HG02885 (cell line): ENCODE measurements around the gene DNAH14.
"Not testable (repeated sequence)": the region's sequence is repeated elsewhere in the genome, so short reads cannot be mapped to it uniquely, and the experiment has no call there.

Experiments
- ATAC-seq: cut with Tn5 transposase; IDR thresholded peaks from one replicate; pipeline ENCODE4 v1.9.1; 2021; ENCODE audit warnings: mild to moderate bottlenecking; ENCODE audit not compliant: unreplicated experiment, poor library complexity

Gene DNAH14

DNA sequence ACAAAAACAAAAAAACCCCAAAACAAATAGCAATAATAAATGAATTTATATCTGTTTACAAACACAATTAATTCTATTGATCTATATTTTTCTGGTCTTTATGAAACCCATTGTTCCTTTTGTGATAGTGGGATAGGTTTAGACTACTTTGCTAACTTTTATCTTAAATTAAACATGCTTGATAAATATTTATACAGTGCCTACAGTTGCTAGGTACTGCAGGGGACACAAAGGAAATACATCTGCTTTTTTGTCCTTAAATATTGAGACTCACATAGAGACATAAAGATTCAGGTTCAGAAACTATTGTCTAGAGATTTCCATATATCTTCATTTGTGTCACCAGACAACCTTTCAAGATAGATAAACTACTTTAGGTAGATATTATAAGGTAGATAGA lies 8.5 kb upstream of the DNAH14 start:
- ATAC-seq, result no peak

DNA sequence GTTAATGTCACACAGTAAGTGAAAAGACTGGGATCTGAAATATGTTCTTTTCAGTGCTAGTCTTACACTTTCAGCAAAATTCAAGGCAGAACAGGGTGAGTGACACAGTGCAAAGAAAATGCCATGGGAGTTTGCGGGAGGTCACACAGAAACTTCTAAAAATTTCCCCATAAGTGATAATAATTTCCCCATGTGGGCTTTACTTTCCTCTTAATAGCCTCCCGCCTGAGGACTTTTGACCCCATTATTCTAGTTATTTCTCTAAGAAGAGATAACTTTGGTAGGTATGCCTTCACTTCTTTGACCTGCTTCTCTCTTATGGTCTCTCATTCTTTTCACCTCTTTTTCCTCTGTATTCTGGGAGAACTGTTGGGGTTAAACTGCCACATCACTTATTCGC lies 8.1 kb upstream of the DNAH14 start:
- ATAC-seq, result no peak

DNA sequence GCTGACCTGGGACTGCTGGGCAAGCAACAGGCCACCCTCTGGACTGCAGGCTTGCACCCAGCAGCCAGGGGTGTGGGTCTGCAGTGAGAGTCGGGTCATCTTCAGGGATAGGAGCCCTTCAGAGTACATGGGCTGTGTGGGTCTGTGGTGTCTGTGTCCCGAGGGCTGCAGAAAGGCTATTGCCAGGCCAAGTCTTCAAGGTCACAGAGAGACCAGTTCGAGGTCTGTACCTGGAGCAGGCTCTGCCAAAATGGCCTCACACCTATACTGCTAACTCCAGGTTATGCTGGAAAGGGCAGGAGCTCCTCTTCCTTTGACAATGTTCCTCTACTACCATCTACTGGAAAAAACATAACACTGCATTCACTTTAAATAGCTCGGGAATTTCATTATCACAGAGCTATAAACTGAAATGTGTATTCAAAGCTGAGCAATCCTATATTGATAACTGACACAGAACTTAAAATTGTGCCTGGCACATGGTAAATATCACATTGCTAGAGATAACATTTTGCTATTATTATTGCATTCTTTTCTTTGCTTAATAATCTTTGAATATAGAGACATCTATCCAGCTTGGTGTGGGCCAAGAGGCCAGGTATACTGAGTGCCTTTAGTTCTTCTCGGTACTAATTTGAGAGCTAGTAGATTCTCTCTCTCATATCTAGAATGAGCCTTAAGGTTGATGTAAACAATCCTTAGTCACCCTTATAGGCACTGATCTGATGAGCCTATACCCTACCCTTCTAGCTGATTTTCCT lies 6.9 kb upstream of the DNAH14 start:
- ATAC-seq, result peak; percentile 73

GRCh38 chr1:224923726-224924125 lies 5.7 kb upstream of the DNAH14 start:
- ATAC-seq, result no peak

DNA sequence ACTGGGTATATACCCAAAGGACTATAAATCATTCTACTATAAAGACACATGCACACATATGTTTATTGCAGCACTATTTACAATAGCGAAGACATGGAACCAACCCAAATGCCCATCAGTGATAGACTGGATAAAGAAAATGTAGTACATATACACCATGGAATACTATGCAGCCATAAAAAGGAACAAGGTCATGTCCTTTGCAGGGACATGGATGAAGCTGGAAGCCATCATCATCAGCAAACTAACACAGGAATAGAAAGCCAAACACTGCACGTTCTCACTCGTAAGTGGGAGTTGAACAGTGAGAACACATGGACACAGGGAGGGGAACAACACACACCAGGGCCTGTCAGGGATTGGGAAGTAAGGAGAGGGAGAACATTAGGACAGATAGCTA lies 1.8 kb upstream of the DNAH14 start:
- ATAC-seq, result not testable (repeated sequence)

DNA sequence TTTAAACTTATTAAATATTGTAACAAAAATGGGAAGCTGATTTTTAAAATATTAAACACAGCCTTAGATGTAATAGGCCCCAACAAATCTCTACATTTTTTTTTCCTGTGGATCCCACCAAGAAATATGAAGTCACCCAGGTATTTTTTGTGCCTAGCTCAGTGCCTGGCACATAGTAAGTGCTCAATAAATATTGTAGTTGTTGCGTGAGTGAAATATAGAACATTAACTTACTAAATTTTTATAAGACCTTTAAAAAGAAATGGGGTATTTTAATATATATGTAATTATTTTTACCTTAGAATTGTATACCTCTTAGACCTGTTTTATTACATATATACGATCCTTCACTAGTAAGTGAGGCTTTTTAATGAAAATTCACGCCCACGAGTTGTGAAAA lies 569 bp upstream of the DNAH14 start:
- no peak for ATAC-seq

DNA sequence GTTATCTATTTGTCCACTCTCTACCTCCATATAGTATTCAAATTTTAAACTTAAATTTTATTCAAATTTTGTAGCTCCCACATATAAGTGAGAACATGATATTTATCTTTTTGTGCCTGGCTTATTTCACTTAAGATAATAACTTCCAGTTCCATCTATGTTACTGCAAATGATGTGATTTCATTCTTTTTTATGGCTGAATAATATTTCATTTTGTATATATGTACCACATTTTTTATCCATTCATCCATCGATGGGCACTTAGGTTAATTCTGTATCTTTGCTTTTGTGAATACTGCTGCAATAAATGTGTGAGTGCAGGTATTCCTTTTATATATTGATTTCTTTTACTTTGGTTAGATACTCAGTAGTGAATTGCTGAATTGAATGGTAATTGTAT lies 2.1 kb downstream of the DNAH14 start:
- no peak for ATAC-seq

DNA sequence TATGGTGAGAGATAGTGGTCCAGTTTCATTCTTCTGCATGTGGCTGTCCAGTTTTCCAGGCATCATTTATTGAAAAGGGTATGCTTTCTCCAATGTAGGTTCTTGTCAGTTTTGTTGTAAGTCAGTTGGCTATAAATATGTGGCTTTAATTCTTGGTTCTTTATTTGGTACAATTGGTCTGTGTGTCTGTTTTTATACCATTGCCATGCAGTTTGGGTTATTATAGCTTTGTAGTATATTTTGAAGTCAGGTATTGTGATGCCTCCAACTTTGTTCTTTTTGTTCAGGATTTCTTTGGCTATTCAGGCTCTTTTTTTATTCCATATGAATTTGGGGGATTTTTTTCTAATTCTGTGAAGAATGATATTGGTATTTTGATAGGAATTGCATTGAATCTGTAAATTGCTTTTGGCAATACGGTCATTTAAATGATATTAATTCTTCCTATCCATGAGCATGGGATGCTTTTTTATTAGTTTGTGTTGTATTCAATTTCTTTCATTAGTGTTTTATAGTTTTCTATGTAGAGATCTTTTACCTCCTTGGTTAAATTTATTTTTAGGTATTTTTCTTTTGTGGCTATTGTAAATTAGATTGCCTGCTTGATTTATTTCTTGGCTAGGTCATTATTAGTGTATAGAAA lies 3.3 kb downstream of the DNAH14 start:
- ATAC-seq, result no peak

- no peak for ATAC-seq
Measured at GRCh38 chr1:224933584-224933983, 4.1 kb downstream of the DNAH14 start.

- no peak for ATAC-seq
Measured at GRCh38 chr1:224938652-224939051, 9.2 kb downstream of the DNAH14 start.

DNA sequence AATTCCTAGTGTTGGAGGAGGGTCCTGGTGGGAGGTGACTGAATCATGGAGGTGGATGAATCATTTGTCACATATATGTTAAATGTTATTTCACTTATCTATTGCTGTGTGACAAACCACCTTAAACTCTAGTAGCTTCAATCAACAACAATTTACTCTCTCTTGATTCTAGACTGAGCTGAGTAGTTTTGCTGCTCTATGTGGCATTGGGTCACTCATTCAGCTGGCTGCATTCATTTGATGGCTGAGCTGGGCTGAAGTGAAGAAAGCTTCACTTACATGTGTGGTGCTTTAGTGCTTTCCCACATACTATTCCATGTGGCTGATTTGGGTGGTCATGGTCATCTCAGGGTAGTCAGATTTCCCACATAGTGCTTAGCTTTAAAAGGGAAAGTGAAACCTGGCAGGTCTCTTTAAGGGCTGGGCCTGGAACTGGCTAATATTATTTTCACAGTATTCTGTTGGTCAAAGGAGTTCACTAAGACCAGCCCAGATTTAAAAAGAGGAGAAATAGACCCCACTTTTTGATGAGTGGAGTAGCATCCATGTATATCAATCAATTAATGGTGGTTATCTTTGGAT lies 10.5 kb downstream of the DNAH14 start:
- ATAC-seq, result no peak

DNA sequence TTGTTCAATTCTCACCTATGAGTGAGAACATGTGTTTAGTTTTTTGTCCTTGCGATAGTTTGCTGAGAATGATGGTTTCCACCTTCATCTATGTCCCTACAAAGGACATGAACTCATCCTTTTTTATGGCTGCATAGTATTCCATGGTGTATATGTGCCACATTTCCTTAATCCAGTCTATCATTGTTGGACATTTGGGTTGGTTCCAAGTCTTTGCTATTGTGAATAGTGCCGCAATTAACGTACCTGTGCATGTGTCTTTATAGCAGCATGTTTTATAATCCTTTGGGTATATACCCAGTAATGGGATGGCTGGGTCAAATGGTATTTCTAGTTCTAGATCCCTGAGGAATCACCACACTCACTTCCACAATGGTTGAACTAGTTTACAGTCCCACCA lies 11.3 kb downstream of the DNAH14 start:
- not testable (repeated sequence) for ATAC-seq

GRCh38 chr1:224945651-224946348 lies 16.3 kb downstream of the DNAH14 start:
- not testable (repeated sequence) for ATAC-seq

DNA sequence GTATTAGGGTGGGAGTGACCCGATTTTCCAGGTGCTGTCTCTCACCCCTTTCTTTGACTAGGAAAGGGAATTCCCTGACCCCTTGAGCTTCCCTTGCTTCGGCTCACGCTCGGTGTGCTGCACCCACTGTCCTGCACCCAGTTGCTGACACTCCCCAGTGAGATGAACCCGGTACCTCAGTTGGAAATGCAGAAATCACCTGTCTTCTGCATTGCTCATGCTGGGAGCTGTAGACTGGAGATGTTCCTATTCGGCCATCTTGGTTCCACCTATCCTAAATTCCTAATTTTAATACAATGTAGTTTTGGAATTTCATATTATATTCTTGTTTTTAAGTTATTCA lies 16.8 kb downstream of the DNAH14 start:
- not testable (repeated sequence) for ATAC-seq

GRCh38 chr1:224957696-224958095 lies 28.2 kb downstream of the DNAH14 start:
- ATAC-seq, result no peak

GRCh38 chr1:224958490-224958889 lies 29.0 kb downstream of the DNAH14 start:
- no peak for ATAC-seq

GRCh38 chr1:224959115-224959514 lies 29.6 kb downstream of the DNAH14 start:
- ATAC-seq, result no peak

GRCh38 chr1:224959656-224960055 lies 30.2 kb downstream of the DNAH14 start:
- no peak for ATAC-seq

DNA sequence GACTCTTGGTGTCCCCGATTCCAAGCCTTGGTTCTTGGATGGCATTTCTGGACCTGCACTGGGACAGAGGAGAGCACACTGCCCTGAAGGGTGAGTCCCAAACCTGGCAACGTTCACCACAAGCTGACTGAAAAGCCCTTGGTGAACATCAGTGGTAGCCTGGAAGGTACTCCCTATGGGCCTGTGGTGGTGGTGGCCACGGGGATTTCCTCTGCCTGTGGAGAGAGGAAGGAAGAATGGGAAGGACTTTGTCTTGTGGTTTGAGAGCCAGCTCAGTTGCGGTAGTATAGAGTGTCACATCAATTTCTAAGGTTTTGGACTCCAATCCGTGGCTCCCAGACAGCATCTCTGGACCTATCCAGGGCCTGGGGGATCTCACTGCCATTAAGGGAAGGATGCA lies 50.7 kb downstream of the DNAH14 start:
- no peak for ATAC-seq

GRCh38 chr1:224981922-224982354 lies 52.5 kb downstream of the DNAH14 start:
- ATAC-seq, result not testable (repeated sequence)

DNA sequence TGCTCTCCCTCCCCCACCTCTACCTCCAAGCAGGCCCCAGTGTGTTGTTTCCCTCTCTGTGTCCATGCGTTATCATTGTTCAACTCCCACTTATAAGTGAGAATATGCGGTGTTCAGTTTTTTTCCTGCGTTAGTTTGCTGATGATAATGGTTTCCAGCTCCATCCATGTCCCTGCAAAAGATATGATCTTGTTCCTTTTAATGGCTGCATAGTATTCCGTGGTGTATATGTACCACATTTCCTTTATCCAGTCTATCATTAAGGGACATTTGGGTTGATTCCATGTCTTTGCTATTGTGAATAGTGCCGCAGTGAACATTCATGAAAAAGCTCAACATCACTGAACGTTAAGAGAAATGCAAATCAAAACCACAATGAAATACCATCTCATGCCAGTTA lies 58.6 kb downstream of the DNAH14 start:
- no peak for ATAC-seq
